HUDEP-2 (cell line): ENCODE measurements around the gene TIPARP.
"Not testable (repeated sequence)": the region's sequence is repeated elsewhere in the genome, so short reads cannot be mapped to it uniquely, and the experiment has no call there.

Source experiments
- DNase-seq, 76 experiments: peaks; one replicate each; lab custom pipeline; 2025; ENCODE audit not compliant: unreplicated experiment in 76 of 76; lab: John Stamatoyannopoulos, UW

TIPARP gene

GRCh38 chr3:156705761-156706616 lies 31.6 kb downstream of the TIPARP start:
- no peak for DNase-seq

- DNase-seq, result no peak
Measured at GRCh38 chr3:156707588-156707987, 33.2 kb downstream of the TIPARP start.

DNA sequence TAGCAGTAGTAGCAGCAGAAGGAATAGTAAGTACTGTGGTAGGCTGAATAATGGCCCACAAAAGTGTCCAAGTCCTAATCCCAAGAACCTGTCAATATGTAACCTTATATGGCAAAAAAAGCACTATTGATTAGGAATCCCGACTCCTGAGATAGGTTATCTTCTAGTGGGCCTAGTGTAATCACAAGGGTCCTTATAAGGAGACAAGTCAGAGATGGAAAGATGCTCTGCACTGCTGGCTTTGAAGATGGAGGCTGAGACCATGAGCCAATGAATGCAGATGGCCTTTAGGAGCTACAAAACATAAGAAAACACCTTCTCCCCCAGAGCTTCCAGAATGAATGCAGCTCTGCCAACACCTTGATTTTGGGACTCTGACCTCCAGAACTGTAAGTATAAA lies 36.0 kb downstream of the TIPARP start:
- no peak for DNase-seq

DNA sequence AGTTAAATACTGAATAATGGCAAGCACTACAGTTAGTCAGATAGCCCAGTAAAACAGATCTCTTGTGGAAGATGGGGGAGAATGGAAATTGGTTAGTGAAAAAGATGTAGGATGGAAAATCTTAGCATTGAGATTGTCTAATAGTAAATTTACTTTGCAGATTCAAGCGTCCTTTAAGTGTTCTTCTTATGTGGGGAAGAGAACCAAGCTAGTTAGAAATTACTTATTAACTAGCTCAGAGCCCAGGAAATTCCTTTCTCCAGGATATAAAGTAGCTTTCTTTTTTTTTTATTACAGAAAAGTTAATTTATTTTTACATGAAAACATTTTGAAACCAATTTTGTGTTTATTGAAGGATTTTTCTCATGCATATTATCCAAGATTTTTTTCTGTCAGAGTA lies 36.7 kb downstream of the TIPARP start:
- no peak for DNase-seq

DNA sequence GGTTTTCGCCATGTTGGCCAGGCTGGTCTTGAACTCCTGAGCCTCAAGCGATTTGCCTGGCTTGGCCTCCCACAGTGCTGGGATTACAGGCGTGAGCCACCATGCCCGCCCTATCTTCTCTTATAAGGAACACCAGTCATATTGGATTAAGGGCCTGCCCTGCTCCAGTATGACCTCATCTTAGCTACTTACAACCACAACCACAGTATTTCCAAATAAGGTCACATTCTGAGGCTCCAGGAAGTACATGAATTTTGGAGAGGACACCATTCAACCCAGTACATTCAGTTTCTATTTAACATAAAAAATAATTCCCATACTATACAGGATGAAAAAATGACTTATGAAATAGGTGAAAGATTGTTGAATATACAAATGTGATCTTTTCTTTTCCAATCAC lies 37.6 kb downstream of the TIPARP start:
- not testable (repeated sequence) for DNase-seq

GRCh38 chr3:156716105-156716862 lies 41.9 kb downstream of the TIPARP start:
- no peak for DNase-seq

DNA sequence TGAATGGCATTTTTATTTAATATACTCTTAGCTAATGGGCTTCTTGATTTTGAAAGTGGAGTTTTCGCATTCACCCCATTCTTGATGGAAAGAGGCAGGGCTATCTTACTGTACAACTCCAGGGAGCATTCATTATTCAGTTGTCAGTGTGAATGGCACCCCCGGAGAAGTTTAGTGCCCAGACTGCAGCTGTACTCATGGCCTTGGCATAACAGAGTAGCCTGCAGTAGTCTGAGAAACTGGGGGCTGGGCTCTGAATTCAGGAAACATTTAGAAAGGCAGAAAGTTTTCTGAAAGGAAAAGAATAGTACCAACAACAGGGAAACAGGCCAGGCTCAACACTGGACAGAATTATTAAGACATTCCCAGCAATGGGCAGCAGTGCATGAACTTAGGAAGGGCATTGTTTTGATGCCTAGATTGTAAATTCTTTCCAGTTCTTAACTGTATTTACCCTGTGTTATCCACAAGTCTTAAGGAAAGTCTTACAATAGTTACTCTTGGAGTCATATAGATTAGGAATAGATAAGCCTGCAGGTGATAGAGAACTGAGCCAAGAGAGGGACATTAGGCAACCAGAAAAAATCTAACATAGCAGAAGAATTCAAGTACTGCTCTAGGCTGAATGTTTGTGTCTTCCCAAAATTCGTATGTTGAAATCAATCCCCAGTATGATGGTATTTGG lies 44.4 kb downstream of the TIPARP start:
- DNase-seq, result no peak

GRCh38 chr3:156720826-156721225 lies 46.4 kb downstream of the TIPARP start:
- no peak for DNase-seq

DNA sequence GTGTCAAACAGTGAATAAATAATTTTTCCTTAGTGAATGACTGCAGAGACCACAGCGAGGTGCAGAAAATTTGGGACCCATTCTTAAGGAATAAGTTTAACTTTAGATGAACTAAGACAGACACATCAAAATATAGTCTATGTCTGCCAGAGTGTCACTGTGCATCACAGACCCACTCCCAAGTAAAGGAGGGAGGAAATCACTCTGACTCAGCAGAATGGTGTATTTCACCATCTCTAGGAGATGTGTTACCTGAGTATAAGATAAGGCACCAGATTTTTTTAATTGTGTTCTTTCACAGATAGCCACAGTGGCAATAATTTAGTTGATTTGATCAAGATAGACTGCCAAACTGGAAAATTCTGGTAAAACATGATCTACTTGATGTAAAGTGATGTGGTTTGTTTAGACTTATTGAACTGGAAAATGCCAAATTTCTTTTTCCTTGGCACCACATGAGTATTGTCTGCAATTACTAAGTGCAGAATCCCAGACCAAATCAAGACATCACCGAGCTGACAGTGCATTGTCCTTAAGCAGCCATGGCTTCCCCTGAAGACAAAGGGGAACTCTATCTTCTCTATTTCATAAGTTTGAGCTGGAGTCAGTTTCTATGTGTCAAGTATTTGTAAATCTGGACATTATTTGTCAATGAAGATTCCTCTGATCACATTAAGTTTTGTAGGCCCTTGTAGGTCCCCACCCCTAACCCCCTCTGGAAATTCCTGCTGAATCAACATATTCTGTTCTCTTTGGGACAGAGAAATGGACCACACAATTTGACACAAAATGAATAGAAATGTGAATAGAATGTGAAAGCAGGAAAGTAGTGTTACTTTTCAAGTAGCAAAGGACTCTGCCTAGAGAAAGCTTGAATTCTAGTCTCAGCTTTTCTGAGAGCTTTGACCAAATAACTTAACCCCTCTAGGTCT lies 47.6 kb downstream of the TIPARP start:
- DNase-seq, result no peak

GRCh38 chr3:156723182-156723619 lies 48.8 kb downstream of the TIPARP start:
- DNase-seq, result no peak

DNA sequence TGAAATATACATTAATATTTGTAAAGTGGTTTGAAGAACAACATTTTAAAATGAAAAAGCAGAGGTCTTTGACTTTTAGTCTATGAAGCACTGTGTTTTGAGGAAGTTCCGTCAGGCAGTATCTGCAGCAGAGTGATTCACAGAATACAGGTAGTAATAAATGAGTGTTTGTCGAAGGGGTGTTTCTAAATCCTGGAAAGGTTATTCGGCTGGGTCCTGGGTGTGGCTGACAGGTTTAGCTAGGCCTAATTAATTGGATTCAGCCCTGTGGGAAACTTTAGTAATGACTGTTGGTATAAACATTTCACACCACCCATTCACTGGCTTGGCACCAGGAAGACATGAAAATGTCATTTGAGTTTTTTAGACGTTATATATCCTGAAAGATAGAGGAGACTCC lies 51.3 kb downstream of the TIPARP start:
- no peak for DNase-seq

DNA sequence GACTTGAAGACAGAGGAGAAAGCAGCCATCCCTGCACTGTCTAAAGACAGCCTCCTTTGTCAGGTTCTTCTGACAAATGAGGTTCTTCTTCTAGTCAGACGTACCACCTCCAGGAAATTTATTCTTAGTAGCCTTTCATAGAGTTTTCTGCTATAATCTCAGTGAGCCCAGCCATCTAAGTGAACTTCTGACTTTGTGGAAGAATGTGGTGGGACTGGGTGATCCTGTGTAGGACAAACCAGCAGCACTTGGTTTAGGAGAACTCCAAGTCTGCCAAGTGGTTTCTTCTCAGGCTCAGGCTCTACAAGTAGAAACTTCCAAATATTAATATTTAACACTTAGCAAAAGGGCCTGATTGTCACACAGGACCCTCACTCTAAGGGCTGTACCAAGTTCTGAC lies 52.1 kb downstream of the TIPARP start:
- no peak for DNase-seq

DNA sequence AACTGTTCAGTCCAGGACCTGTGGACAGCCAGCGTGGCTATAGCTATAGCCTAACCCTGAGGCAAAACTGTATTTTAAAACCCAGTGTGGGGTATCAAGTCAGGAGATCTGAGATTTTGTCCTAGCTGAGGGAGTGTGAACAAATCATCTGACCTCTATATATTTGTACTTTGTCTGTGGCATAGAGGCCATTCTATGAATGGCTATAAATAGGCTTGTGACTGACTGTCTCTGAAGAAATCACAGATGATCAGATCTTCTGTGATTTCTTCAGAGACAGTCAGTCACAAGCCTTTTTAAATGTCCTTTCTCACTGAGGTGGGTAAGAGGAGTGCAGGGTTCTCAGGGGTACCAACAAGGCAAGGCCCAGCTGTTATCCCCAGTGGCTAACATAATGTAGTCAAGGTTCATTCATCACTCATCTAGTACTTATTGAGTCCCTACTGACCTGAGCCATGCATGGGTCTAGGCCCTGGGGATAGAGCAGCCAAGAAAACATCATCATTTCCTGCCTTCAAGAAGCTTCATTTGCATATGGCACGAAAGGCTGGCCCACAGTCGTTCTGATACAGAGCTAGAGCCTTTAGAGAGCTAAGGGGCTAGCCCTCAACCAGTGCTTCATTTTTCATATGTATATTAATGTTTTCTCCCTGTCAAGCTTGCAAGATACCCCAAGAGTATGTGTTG lies 53.3 kb downstream of the TIPARP start:
- DNase-seq, result no peak

DNA sequence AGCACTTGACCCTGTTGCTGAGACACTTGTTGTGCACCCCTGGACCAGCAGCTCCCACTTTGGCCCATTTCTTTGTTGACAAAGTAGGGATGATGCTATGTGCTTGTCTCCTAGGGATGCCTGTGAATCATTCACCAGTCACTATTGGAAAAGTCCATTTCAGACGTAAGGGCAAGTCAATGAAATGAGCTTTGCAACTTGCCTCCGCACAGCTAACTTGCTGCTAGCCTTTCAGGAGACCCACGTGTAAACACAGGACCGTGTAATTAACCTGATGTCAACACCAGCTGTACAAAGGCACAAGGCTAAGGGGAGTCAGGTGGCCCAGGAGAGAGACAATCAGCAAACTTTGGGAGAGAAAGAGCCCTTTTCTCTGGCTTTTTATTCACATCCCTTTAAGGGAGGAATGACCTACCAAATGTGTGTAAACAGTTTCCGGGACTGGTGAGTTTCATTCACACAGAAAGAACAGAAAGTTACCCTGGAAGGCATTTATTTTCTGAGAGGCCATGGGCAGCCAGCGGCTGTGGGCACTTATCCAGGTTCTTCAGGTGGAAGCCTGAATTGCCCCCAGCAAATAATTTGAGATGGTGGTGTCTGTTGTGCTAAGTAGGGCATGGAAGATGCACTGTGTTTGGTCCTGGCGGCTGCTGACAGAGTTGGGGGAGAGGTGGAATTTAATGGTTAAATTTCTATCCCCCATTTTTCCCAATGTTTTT lies 54.0 kb downstream of the TIPARP start:
- DNase-seq, result no peak

GRCh38 chr3:156729460-156730179 lies 55.2 kb downstream of the TIPARP start:
- no peak for DNase-seq

DNA sequence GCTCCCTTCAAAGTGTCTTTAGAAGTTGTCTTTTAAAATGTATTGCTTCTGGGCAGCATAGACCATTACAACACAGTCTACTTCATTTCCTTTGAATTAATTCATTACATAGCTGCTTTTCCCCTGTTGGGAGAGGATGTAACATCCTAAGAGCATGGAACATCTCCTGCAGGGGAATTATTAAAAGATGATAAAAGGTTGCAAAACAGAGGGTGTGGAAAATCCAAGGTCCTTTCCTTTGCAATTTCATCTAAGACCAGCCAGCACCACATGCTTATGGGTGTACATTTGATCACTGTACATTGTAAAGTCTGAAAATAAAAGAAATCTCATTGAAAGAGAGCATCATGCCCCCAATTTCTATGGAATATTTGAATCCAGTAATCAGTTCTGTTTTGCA lies 57.4 kb downstream of the TIPARP start:
- DNase-seq, result no peak

GRCh38 chr3:156732261-156732660 lies 57.9 kb downstream of the TIPARP start:
- DNase-seq, result no peak

GRCh38 chr3:156732715-156733421 lies 58.5 kb downstream of the TIPARP start:
- no peak for DNase-seq
